Measurements from ENCODE around the gene HDAC8.
A peak's percentile ranks its signal among the peaks of the same experiment; 100 is the strongest.
"Not testable (repeated sequence)": the region's sequence is repeated elsewhere in the genome, so short reads cannot be mapped to it uniquely, and the experiment has no call there.

Gene HDAC8

DNA sequence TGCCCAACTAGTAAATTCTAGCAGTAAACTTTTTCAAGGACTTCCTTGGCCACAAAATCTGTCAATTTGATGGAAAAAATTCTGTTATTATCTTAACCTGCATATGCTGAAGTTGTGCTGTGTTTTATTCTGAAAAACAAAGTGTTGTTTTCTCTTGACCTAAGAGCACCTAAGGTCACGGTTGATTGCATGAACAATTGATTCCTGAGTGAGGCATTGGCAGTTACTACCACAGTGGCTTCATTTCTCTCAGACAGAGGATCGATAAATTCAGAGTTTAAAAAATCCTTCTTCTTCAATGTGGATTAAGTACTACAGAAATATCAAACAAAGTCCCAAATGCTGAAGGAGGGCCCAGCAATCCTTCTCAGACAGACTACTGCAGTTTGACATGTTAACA, 6.2 kb downstream of the HDAC8 start:
- no peak overlapping the region for H2AFZ ChIP-seq (ENCODE audit: low read length)
- H3K9me2 ChIP-seq (replicated peaks; ENCODE audit: low read depth, low read length): no peaks in the 10 kb centered on the region
- no peaks in the 10 kb centered on the region for H3K9me3 ChIP-seq (ENCODE audit: insufficient read depth, low read depth, low read length)
- TF ChIP-seq EZH2phosphoT487 (IDR thresholded peaks at IDR 0.05; ENCODE audit: borderline replicate concordance): no peak
- TF ChIP-seq, protein P1, sequence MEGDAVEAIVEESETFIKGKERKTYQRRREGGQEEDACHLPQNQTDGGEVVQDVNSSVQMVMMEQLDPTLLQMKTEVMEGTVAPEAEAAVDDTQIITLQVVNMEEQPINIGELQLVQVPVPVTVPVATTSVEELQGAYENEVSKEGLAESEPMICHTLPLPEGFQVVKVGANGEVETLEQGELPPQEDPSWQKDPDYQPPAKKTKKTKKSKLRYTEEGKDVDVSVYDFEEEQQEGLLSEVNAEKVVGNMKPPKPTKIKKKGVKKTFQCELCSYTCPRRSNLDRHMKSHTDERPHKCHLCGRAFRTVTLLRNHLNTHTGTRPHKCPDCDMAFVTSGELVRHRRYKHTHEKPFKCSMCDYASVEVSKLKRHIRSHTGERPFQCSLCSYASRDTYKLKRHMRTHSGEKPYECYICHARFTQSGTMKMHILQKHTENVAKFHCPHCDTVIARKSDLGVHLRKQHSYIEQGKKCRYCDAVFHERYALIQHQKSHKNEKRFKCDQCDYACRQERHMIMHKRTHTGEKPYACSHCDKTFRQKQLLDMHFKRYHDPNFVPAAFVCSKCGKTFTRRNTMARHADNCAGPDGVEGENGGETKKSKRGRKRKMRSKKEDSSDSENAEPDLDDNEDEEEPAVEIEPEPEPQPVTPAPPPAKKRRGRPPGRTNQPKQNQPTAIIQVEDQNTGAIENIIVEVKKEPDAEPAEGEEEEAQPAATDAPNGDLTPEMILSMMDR (conservative IDR thresholded peaks at IDR 0.05; ENCODE audit: low read length): no peak
- no peak overlapping the region for H3K9ac ChIP-seq (ENCODE audit: low read depth, low read length, poor library complexity, severe bottlenecking)
- no peak overlapping the region for H3K4me3 ChIP-seq (ENCODE audit: low read length, poor library complexity, severe bottlenecking)
- H3K4me1 ChIP-seq (ENCODE audit: insufficient read depth, low read length, poor library complexity, severe bottlenecking): no peaks in the 10 kb centered on the region
- H3K79me2 ChIP-seq (ENCODE audit: insufficient read depth, low read length): peaks cover 8% of the 10 kb centered on the region; the same call in 1 of the 2 replicates
- H3F3A ChIP-seq (ENCODE audit: low read depth): no peaks in the 10 kb centered on the region
- H3K36me3 ChIP-seq (ENCODE audit: insufficient read depth, low read length): peaks cover 26% of the 10 kb centered on the region; the same call in 1 of the 2 replicates
- no peaks in the 10 kb centered on the region for H3K27me3 ChIP-seq (ENCODE audit: insufficient read depth, low read length, poor library complexity, severe bottlenecking)
- no peak overlapping the region for H3K4me2 ChIP-seq (ENCODE audit: low read depth, low read length, poor library complexity, severe bottlenecking)
- H4K20me1 ChIP-seq (ENCODE audit: insufficient read depth, low read length, poor library complexity, severe bottlenecking): no peaks in the 10 kb centered on the region

DNA sequence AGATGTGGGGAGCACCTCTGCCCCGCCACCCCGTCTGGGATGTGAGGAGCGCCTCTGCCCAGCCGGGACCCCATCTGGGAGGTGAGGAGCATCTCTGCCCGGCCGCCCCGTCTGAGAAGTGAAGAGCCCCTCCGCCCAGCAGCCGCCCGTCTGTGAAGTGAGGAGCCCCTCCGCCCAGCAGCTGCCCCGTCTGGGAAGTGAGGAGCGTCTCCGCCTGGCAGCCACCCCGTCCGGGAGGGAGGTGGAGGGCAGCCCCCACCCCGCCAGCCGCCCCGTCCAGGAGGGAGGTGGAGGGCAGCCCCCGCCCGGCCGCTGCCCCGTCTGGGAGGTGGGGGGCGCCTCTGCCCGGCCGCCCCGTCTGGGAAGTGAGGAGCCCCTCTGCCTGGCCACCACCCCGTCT, 13.0 kb downstream of the HDAC8 start:
- not testable (repeated sequence) for H3K9ac ChIP-seq (ENCODE audit: low read depth, low read length, poor library complexity, severe bottlenecking)

DNA sequence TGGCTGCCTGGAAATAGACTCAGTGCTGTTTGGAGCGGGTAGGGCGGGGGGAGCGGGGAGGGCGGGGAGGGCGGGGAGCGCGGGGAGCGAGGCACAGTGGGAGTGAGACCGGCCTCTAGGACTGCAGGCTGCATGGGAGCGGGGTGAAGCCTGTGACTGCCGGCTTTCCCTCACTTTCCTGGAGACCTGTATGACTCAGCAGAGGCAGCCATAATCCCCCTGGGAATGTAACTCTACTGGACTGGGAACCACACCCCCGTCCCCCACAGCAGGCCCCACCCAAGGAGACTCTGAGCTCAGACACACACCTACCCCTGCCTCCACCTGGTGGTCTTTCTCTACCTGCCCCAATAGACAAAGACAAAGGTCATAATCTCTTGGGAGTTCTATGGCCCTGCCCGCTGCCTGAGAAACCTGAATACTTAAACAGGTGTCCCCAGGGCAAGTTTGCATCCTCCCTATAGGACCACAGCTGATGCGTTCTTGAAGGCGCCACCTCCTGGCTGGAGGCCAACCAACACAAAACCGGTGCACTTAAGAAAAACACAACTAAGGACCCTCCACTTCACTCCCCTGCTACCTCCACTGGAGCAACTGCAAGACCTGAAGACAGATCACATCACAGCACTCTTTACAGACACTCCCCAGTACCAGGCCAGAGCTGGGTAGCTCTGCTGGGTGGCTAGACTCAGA, 18.0 kb downstream of the HDAC8 start:
- Histone ChIP-seq H3K79me2 (ENCODE audit: insufficient read depth, low read length) (peaks cover 6% of the 10 kb centered on the region; the same call in 1 of the 2 replicates), H3K9me3 (ENCODE audit: insufficient read depth, low read depth, low read length) (no peaks in the 10 kb centered on the region), H3K4me3 (ENCODE audit: low read length, poor library complexity, severe bottlenecking) (no peak overlapping the region), H3F3A (ENCODE audit: low read depth) (no peaks in the 10 kb centered on the region), H3K27me3 (ENCODE audit: insufficient read depth, low read length, poor library complexity, severe bottlenecking) (no peaks in the 10 kb centered on the region), H3K4me2 (ENCODE audit: low read depth, low read length, poor library complexity, severe bottlenecking) (no peak overlapping the region), H3K9ac (ENCODE audit: low read depth, low read length, poor library complexity, severe bottlenecking) (no peak overlapping the region), H3K36me3 (ENCODE audit: insufficient read depth, low read length) (0 out of 2 replicates have a peak, but pooled peaks cover under 1% of the 10 kb centered on the region), H2AFZ (ENCODE audit: low read length) (no peak overlapping the region), H4K20me1 (ENCODE audit: insufficient read depth, low read length, poor library complexity, severe bottlenecking) (no peaks in the 10 kb centered on the region), H3K9me2 (replicated peaks; ENCODE audit: low read depth, low read length) (no peaks in the 10 kb centered on the region), H3K4me1 (ENCODE audit: insufficient read depth, low read length, poor library complexity, severe bottlenecking) (no peaks in the 10 kb centered on the region)
- TF ChIP-seq, protein P1 (conservative IDR thresholded peaks at IDR 0.05; ENCODE audit: low read length): peak; percentile 35
- TF ChIP-seq EZH2phosphoT487 (IDR thresholded peaks at IDR 0.05; ENCODE audit: borderline replicate concordance): no peak

More for the DNA sequence above, 13.0 kb downstream of the HDAC8 start:
- not testable (repeated sequence) for H3K9me3 ChIP-seq (ENCODE audit: insufficient read depth, low read depth, low read length); H3F3A ChIP-seq (ENCODE audit: low read depth); H3K4me1 ChIP-seq (ENCODE audit: insufficient read depth, low read length, poor library complexity, severe bottlenecking); H3K36me3 ChIP-seq (ENCODE audit: insufficient read depth, low read length); H4K20me1 ChIP-seq (ENCODE audit: insufficient read depth, low read length, poor library complexity, severe bottlenecking); H2AFZ ChIP-seq (ENCODE audit: low read length); H3K4me3 ChIP-seq (ENCODE audit: low read length, poor library complexity, severe bottlenecking); H3K79me2 ChIP-seq (ENCODE audit: insufficient read depth, low read length); H3K4me2 ChIP-seq (ENCODE audit: low read depth, low read length, poor library complexity, severe bottlenecking); H3K27me3 ChIP-seq (ENCODE audit: insufficient read depth, low read length, poor library complexity, severe bottlenecking); H3K9me2 ChIP-seq (replicated peaks; ENCODE audit: low read depth, low read length)

DNA sequence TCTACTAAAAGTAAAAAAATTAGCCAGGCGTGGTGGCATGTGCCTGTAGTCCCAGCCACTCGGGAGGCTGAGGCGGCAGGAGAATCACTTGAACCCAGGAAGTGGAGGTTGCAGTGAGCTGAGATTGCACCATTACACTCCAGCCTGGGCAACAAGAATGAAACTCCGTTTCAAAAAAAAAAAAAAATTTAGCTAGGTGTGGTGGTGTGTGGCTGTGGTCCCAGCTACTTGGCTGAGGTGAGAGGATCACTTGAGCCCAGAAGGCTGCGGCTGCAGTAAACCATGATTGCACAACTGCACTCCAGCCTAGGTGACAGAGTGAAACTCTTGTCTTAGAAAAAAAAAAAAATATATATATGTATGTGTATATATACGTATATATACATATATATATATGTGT, 20.2 kb downstream of the HDAC8 start:
- not testable (repeated sequence) for H3K27me3 ChIP-seq (ENCODE audit: insufficient read depth, low read length, poor library complexity, severe bottlenecking); H3K9ac ChIP-seq (ENCODE audit: low read depth, low read length, poor library complexity, severe bottlenecking); H3K9me2 ChIP-seq (replicated peaks; ENCODE audit: low read depth, low read length); H2AFZ ChIP-seq (ENCODE audit: low read length); H4K20me1 ChIP-seq (ENCODE audit: insufficient read depth, low read length, poor library complexity, severe bottlenecking); H3K79me2 ChIP-seq (ENCODE audit: insufficient read depth, low read length); H3F3A ChIP-seq (ENCODE audit: low read depth); H3K4me1 ChIP-seq (ENCODE audit: insufficient read depth, low read length, poor library complexity, severe bottlenecking); H3K36me3 ChIP-seq (ENCODE audit: insufficient read depth, low read length); H3K9me3 ChIP-seq (ENCODE audit: insufficient read depth, low read depth, low read length); H3K4me3 ChIP-seq (ENCODE audit: low read length, poor library complexity, severe bottlenecking); H3K4me2 ChIP-seq (ENCODE audit: low read depth, low read length, poor library complexity, severe bottlenecking)

Measured in Loucy (cell line).